K562 (cell line): Measurements from ENCODE around the gene ADARB2. TPM values are rescaled to one million over a fixed set of nuclear protein-coding genes. Genes with fewer than 3 reads are reported as not detected.
"Not testable (repeated sequence)": the region's sequence is repeated elsewhere in the genome, so short reads cannot be mapped to it uniquely, and the experiment has no call there.

ENCODE experiments used
- ATAC-seq: fragments of 200-7000 bp; cut with Tn5 transposase; 3 replicates; pipeline ENCODE4 v1.9.1; 2020; ENCODE audit warnings: moderate library complexity
- BruUV-seq: library from RNA; stranded (reverse); fragments of 400-500 nt; replicated peaks from 2 replicates; lab custom pipeline; 2021; lab: Mats Ljungman, UMichigan
- CTCF ChIA-PET: fragments of 300-600 bp; formaldehyde crosslinking; extraction: SDS; loops from one replicate; lab custom pipeline; 2021; ENCODE audit warnings: low intra/inter-chr PET ratio; lab: Yijun Ruan, JAX
- POLR2A ChIA-PET: fragments of 300-600, 350-650 bp; sonication (Branson Sonifier 250); formaldehyde crosslinking; extraction: SDS; loops from one replicate; lab custom pipeline; 2021; ENCODE audit warnings: antibody characterized with exemption, inconsistent platforms; lab: Yijun Ruan, JAX
- DNase-seq, 4 experiments: peaks; one replicate each; pipeline versions ENCODE4 v3.0.0 to v3.0.0-alpha.2; 2011 to 2018; ENCODE audit warnings: low spot score in 3 of 4, mixed read lengths in 3 of 4; ENCODE audit errors: extremely low read depth in 1 of 4
- FAIRE-seq: peaks from 2 replicates; lab custom pipeline; 2011; peaks lifted over from hg19 to GRCh38; lab: Jason Lieb, UNC
- H2AFZ ChIP-seq: 2 replicates; pipeline ENCODE4 v1.6.0; 2011; ENCODE audit warnings: low read depth, low read length, control low read depth, inconsistent platforms
- H3K27ac ChIP-seq: fragments of 200-600 bp; 3 replicates; pipeline ENCODE4 v1.8.0; 2011; ENCODE audit warnings: low read depth, mild to moderate bottlenecking, control low read depth, inconsistent platforms, low read length, moderate library complexity, mixed read lengths; ENCODE audit errors: extremely low read depth
- H3K27me3 ChIP-seq, 2 experiments: fragments of 300-600 bp in 1 of 2; 2 replicates in 1 of 2; 3 replicates in 1 of 2; pipeline versions ENCODE4 v1.6.0 to v1.8.0; 2011; ENCODE audit warnings: inconsistent platforms in 2 of 2, low read length in 2 of 2, mild to moderate bottlenecking in 1 of 2, mixed read lengths in 1 of 2, moderate library complexity in 1 of 2; ENCODE audit not compliant: control insufficient read depth in 2 of 2, insufficient read depth in 2 of 2
- H3K36me3 ChIP-seq: fragments of 300-600 bp; 3 replicates; pipeline ENCODE4 v1.8.0; 2011; ENCODE audit warnings: mild to moderate bottlenecking, low read length, inconsistent platforms; ENCODE audit not compliant: control insufficient read depth, insufficient read depth
- H3K4me1 ChIP-seq, 2 experiments: fragments of 200-600 bp in 1 of 2; replicated peaks in 1 of 2; 2 replicates in 1 of 2; 3 replicates in 1 of 2; pipeline versions ENCODE4 v1.5.1 to v1.8.0; 2011; ENCODE audit warnings: inconsistent platforms in 2 of 2, low read length in 2 of 2, mild to moderate bottlenecking in 1 of 2, mixed read lengths in 1 of 2, moderate library complexity in 1 of 2; ENCODE audit not compliant: control insufficient read depth in 2 of 2, insufficient read depth in 2 of 2
- H3K4me2 ChIP-seq: 2 replicates; pipeline ENCODE4 v1.6.1; 2011; ENCODE audit warnings: low read length, control low read depth, inconsistent platforms, mixed read lengths; ENCODE audit not compliant: insufficient read depth
- H3K4me3 ChIP-seq: fragments of 200-600 bp; sonication (generic), shearing (Covaris generic); 2 replicates; pipeline ENCODE4 v1.5.1; 2016; ENCODE audit warnings: control low read depth, inconsistent platforms
- H3K79me2 ChIP-seq: fragments of 200-600 bp; 3 replicates; pipeline ENCODE4 v1.8.0; 2011; ENCODE audit warnings: low read length, inconsistent platforms; ENCODE audit not compliant: control insufficient read depth, insufficient read depth
- H3K9ac ChIP-seq, 2 experiments: 2 replicates each; pipeline versions ENCODE4 v1.6.0 to v1.6.1; 2011; ENCODE audit warnings: low read depth in 2 of 2, low read length in 2 of 2, control low read depth in 1 of 2, inconsistent platforms in 1 of 2, mild to moderate bottlenecking in 1 of 2, mixed read lengths in 1 of 2; ENCODE audit not compliant: insufficient read depth in 1 of 2
- H3K9me1 ChIP-seq: one replicate; pipeline ENCODE4 v1.6.0; 2011; ENCODE audit warnings: inconsistent platforms, mild to moderate bottlenecking, low read length, moderate library complexity; ENCODE audit not compliant: control insufficient read depth, insufficient read depth
- H3K9me3 ChIP-seq: replicated peaks from 2 replicates; pipeline ENCODE4 v1.5.1; 2011; ENCODE audit warnings: low read depth, low read length, inconsistent platforms; ENCODE audit not compliant: control insufficient read depth, insufficient read depth
- H4K20me1 ChIP-seq: replicated peaks from 2 replicates; pipeline ENCODE4 v1.6.1; 2011; ENCODE audit warnings: low read length, inconsistent platforms, mixed read lengths; ENCODE audit not compliant: control insufficient read depth, insufficient read depth
- MCM2 ChIP-seq: fragments of 450-650 bp; IDR thresholded peaks from 2 replicates; pipeline ENCODE4 v1.6.1; 2017; ENCODE audit warnings: low read depth, mild to moderate bottlenecking
- WGBS: fragments of 100-300 bp; shearing (Covaris generic); methylation state at CpG from one replicate; pipeline ENCODE4 v1.1.6; 2016; ENCODE audit warnings: low coverage, mixed read lengths; ENCODE audit not compliant: insufficient coverage; ENCODE audit errors: missing lambda C conversion rate; 5-methylcytosine and 5-hydroxymethylcytosine counted together
- in situ Hi-C: fragments of 300-500 bp; cut with MboI; formaldehyde crosslinking; loops from 4 replicates; pipeline ENCODE4 v1.15.0; 2018; ENCODE audit warnings: inconsistent platforms, mixed read lengths
- intact Hi-C: fragments of 100-400 bp; cut with micrococcal nuclease; formaldehyde crosslinking; loops from 2 replicates; pipeline ENCODE4 v1.14.2; 2022
- polyA plus RNA-seq, 8 experiments: library from polyadenylated mRNA; depleted of rRNA in 4 of 8; stranded (reverse) in 5 of 8; unstranded in 3 of 8; fragments of >200 nt; fragmentation: Nextera tagmentation in 2 of 8; fragmentation: Illumina TruSeq in 1 of 8; extraction: Ambion mirVana in 2 of 8; extraction: Trizol in 1 of 8; gene quantifications; 2 replicates each; pipeline versions ENCODE4 v1.2.1 to v1.2.3, GENCODE V29; 2011 to 2014; ENCODE audit warnings: inconsistent platforms in 1 of 8, missing spikeins in 1 of 8
- total RNA-seq, 7 experiments: library from RNA; depleted of rRNA in 6 of 7; stranded (reverse); fragments of >200 nt in 6 of 7; fragmentation: Illumina TruSeq in 2 of 7; extraction: Trizol in 2 of 7; gene quantifications; 2 replicates each; pipeline versions ENCODE4 v1.2.1 to v1.2.3, GENCODE V29; 2011 to 2021; ENCODE audit warnings: low replicate concordance in 1 of 7

ADARB2 gene
- total and polyA plus RNA-seq, 9 of the 15 experiments (the other 6 are each of a cell fraction or from before 2014, with no cell fraction given): not detected

DNA sequence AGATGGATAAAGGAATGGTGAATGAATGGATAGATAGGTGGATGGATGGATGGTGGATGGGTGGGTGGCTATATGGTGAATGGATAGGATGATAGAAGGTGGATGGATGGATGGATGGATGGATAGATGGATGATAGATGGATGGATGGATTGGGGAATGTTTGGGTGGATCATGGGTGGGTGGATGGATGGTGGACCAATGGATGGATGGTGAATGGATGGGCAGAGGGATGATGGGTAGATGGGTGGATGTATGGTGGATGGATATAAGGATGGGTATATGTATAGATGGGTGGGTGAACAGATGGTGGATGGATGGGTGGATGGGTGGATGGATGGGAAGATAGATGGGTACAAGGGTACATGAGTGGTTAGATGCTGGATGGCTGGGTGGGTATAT lies 322.4 kb downstream of the ADARB2 start:
- no peaks in the 10 kb centered on the region for H4K20me1 ChIP-seq
- no peaks in the 10 kb centered on the region for H3K4me1 ChIP-seq
- H3K36me3 ChIP-seq: no peaks in the 10 kb centered on the region
- H3K9me3 ChIP-seq: no peaks in the 10 kb centered on the region
- in situ Hi-C loops (no loop called here), intact Hi-C loops (no loop called here)
- no peak overlapping the region for H3K4me3 ChIP-seq
- POLR2A ChIA-PET: no interaction called here
- CTCF ChIA-PET: no interaction called here
- no peaks in the 10 kb centered on the region for H3K79me2 ChIP-seq
- no peak overlapping the region for H3K9ac ChIP-seq
- FAIRE-seq (no peak), DNase-seq (no peak), ATAC-seq (no peak)
- no peak overlapping the region for H3K4me2 ChIP-seq
- no peaks in the 10 kb centered on the region for H3K9me1 ChIP-seq
- H2AFZ ChIP-seq: no peak overlapping the region
- no peak for TF ChIP-seq MCM2
- no TSS peak for BruUV-seq
- H3K27ac ChIP-seq: no peak overlapping the region
- H3K27me3 ChIP-seq: peaks cover 28 to 53% of the 10 kb centered on the region in 2 experiments

DNA sequence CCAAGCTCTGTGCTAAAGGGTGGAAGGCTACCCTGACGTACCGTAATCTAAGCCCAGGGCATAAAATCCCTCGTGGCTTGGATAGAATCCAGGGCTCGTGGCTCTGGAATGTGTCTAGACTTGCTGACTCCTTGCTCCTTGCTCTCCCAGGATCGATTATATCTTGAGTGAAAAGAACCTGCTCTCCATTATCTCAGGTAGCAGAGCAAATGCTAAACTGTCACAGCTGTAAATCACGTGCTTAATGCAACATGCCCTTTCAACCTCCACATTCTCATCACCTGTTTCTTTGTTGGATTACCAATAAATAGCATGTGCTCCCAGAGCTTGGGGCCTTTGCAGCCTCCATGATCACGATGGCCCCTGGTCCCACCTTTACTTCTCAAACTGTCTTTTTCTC lies 323.0 kb downstream of the ADARB2 start:
- FAIRE-seq, ATAC-seq, intact Hi-C loops, in situ Hi-C loops, H3K27ac ChIP-seq, DNase-seq, H3K9me3 ChIP-seq, H3K4me2 ChIP-seq, H3K9me1 ChIP-seq, H3K79me2 ChIP-seq, BruUV-seq, H3K4me3 ChIP-seq, CTCF ChIA-PET, H3K36me3 ChIP-seq, H4K20me1 ChIP-seq, H2AFZ ChIP-seq, H3K9ac ChIP-seq, H3K4me1 ChIP-seq: not testable (repeated sequence)
- 0% methylated on average over 7 of the region's 7 CpGs for WGBS
- POLR2A ChIA-PET: interaction anchor here (0.7 kb wide), 1 partner anchor 294 kb away, joined by 5 read pairs; no protein-coding TSS in a partner anchor
- peaks cover 28 to 59% of the 10 kb centered on the region in 2 experiments for H3K27me3 ChIP-seq
